HepG2 (cell line): ENCODE results near the gene SH3PXD2A. TPM values are rescaled to one million over a fixed set of nuclear protein-coding genes. Genes with fewer than 3 reads are reported as not detected.
A peak's percentile ranks its signal among the peaks of the same experiment; 100 is the strongest.

ENCODE experiments used
- CREB1 ChIP-seq, 2 experiments: fragments of 450-650 bp in 1 of 2; IDR thresholded peaks; 2 replicates each; pipeline ENCODE4 v1.6.1; 2016 to 2017; ENCODE audit warnings: control low read depth in 1 of 2, mild to moderate bottlenecking in 1 of 2, missing compliant biosample characterization in 1 of 2, missing genetic modification characterization in 1 of 2
- CREBL2 ChIP-seq: sonication (generic); formaldehyde crosslinking; IDR thresholded peaks from 2 replicates; pipeline ENCODE4 v1.8.1; 2023; ENCODE audit warnings: missing genetic modification reagents, mild to moderate bottlenecking, borderline replicate concordance
- FOXP1 ChIP-seq, 2 experiments: fragments of 450-650 bp in 1 of 2; IDR thresholded peaks; 2 replicates each; pipeline ENCODE4 v1.6.1; 2017 to 2018; ENCODE audit warnings: antibody characterized with exemption in 1 of 2
- GABPA ChIP-seq, 2 experiments: IDR thresholded peaks; 2 replicates each; pipeline ENCODE4 v1.6.1; 2011 to 2016; ENCODE audit warnings: low read depth in 2 of 2, low read length in 1 of 2, missing biosample characterization in 1 of 2, missing genetic modification characterization in 1 of 2
- KDM6A ChIP-seq: IDR thresholded peaks from 2 replicates; pipeline ENCODE4 v1.6.1; 2016; ENCODE audit warnings: low read depth
- MAFF ChIP-seq: IDR thresholded peaks from 2 replicates; pipeline ENCODE4 v1.6.1; 2011; ENCODE audit warnings: low read depth, low read length, improper control_type of control experiment
- MATR3 ChIP-seq: sonication (generic); formaldehyde crosslinking; IDR thresholded peaks from 2 replicates; pipeline ENCODE4 v1.4.0; 2020; ENCODE audit warnings: missing genetic modification reagents
- MED13 ChIP-seq: sonication (generic); formaldehyde crosslinking; IDR thresholded peaks from 2 replicates; pipeline ENCODE4 v1.5.0; 2020; ENCODE audit warnings: missing genetic modification reagents
- MYNN ChIP-seq: sonication (generic); formaldehyde crosslinking; IDR thresholded peaks from 2 replicates; pipeline ENCODE4 v1.4.0; 2020; ENCODE audit warnings: mild to moderate bottlenecking, low read depth, missing genetic modification reagents
- NFYB ChIP-seq: sonication (generic); formaldehyde crosslinking; IDR thresholded peaks from 2 replicates; pipeline ENCODE4 v1.4.0; 2020; ENCODE audit warnings: missing genetic modification reagents
- NR0B2 ChIP-seq: sonication (generic); formaldehyde crosslinking; IDR thresholded peaks from 2 replicates; pipeline ENCODE4 v1.4.0; 2020; ENCODE audit warnings: mild to moderate bottlenecking, missing genetic modification reagents
- ONECUT2 ChIP-seq: sonication (generic); formaldehyde crosslinking; IDR thresholded peaks from 2 replicates; pipeline ENCODE4 v1.4.0; 2020; ENCODE audit warnings: missing genetic modification reagents
- PHF21A ChIP-seq: sonication (generic); formaldehyde crosslinking; IDR thresholded peaks from 2 replicates; pipeline ENCODE4 v1.5.0; 2020; ENCODE audit warnings: mild to moderate bottlenecking, missing genetic modification reagents
- RBFOX2 ChIP-seq: fragments of 200-400 bp; formaldehyde crosslinking; IDR thresholded peaks from 2 replicates; pipeline ENCODE4 v1.6.1; 2017; ENCODE audit warnings: low read depth, mild to moderate bottlenecking, low read length
- THAP11 ChIP-seq: IDR thresholded peaks from 2 replicates; pipeline ENCODE4 v1.6.1; 2016; ENCODE audit warnings: missing biosample characterization, missing genetic modification reagents
- THAP9 ChIP-seq: sonication (generic); formaldehyde crosslinking; IDR thresholded peaks from 2 replicates; pipeline ENCODE4; 2020; ENCODE audit warnings: missing genetic modification reagents, mild to moderate bottlenecking, borderline replicate concordance
- ZMYM4 ChIP-seq: sonication (generic); formaldehyde crosslinking; IDR thresholded peaks from 2 replicates; pipeline ENCODE4 v1.8.1; 2023; ENCODE audit warnings: mild to moderate bottlenecking, missing genetic modification reagents
- ZNF180 ChIP-seq: sonication (generic); formaldehyde crosslinking; IDR thresholded peaks from 2 replicates; pipeline ENCODE4 v1.4.0; 2020; ENCODE audit warnings: low read depth, missing genetic modification reagents, borderline replicate concordance
- ZNF331 ChIP-seq: sonication (generic); formaldehyde crosslinking; IDR thresholded peaks from 2 replicates; pipeline ENCODE4 v1.4.0; 2020; ENCODE audit warnings: missing genetic modification reagents
- ZNF430 ChIP-seq: sonication (generic); formaldehyde crosslinking; IDR thresholded peaks from 2 replicates; pipeline ENCODE4 v1.9.0; 2021; ENCODE audit warnings: mild to moderate bottlenecking, missing genetic modification reagents
- ZNF589 ChIP-seq: sonication (generic); formaldehyde crosslinking; conservative IDR thresholded peaks from 2 replicates; pipeline ENCODE4 v1.8.0; 2022; ENCODE audit warnings: mild to moderate bottlenecking, moderate library complexity, missing genetic modification reagents
- polyA plus RNA-seq, 8 experiments: library from polyadenylated mRNA; depleted of rRNA in 3 of 8; stranded (reverse) in 7 of 8; unstranded in 1 of 8; fragments of >200 nt; fragmentation: Illumina TruSeq in 4 of 8; extraction: Trizol in 4 of 8; gene quantifications; 2 replicates each; pipeline versions ENCODE4 v1.2.1 to v1.2.3, GENCODE V29; 2011 to 2016; ENCODE audit warnings: low read depth in 4 of 8, missing spikeins in 1 of 8, mixed read lengths in 1 of 8; ENCODE audit not compliant: insufficient read depth in 1 of 8
- total RNA-seq, 5 experiments: library from RNA; depleted of rRNA; stranded (reverse); fragments of >200 nt; fragmentation: Illumina TruSeq; extraction: Trizol; gene quantifications; 2 replicates each; pipeline ENCODE4 v1.2.3, GENCODE V29; 2016; ENCODE audit warnings: low read depth in 1 of 5
- TF ChIP-seq, protein P1 (sequence below): sonication (generic); formaldehyde crosslinking; IDR thresholded peaks from 2 replicates; pipeline ENCODE4 v1.4.0; 2020; ENCODE audit warnings: missing genetic modification reagents
- TF ChIP-seq, protein P2 (sequence below): sonication (generic); formaldehyde crosslinking; IDR thresholded peaks from 2 replicates; pipeline ENCODE4 v1.4.0; 2020; ENCODE audit warnings: low read depth, mild to moderate bottlenecking, missing genetic modification reagents

The SH3PXD2A gene
- total and polyA plus RNA-seq, 2 of the 13 experiments (the other 11 are each of a cell fraction or from before 2014, with no cell fraction given) = 11.1 to 11.3 TPM

GRCh38 chr10:103660364-103661197, 194.8 kb downstream of the SH3PXD2A start (continued):
- TF ChIP-seq CREB1 (IDR thresholded peaks at IDR 0.05) = no peak
- no peak for TF ChIP-seq CREB1 (CRISPR knock-in tag; IDR thresholded peaks at IDR 0.05)
- TF ChIP-seq PHF21A (CRISPR knock-in tag) = 0 out of 2 replicates have a peak, but pooled peaks have one; percentile 49
- TF ChIP-seq GABPA (IDR thresholded peaks at IDR 0.05; ENCODE audit: low read depth, low read length) = no peak
- TF ChIP-seq GABPA (CRISPR knock-in tag; IDR thresholded peaks at IDR 0.05; ENCODE audit: low read depth) = no peak
- peak; percentile 82; the same call in 1 of the 2 replicates for TF ChIP-seq ZNF430 (CRISPR knock-in tag)
- peak; percentile 50; the same call in 1 of the 2 replicates for TF ChIP-seq ZNF331 (CRISPR knock-in tag)
- TF ChIP-seq NR0B2 (CRISPR knock-in tag) = no peak
- 0 out of 2 replicates have a peak, but pooled peaks have one; percentile 46 for TF ChIP-seq ZNF589 (CRISPR knock-in tag)
- TF ChIP-seq, protein P1, sequence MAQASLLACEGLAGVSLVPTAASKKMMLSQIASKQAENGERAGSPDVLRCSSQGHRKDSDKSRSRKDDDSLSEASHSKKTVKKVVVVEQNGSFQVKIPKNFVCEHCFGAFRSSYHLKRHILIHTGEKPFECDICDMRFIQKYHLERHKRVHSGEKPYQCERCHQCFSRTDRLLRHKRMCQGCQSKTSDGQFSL (CRISPR knock-in tag) = peak; percentile 61; the same call in 1 of the 2 replicates
- peak; percentile 75 for TF ChIP-seq RBFOX2
- TF ChIP-seq MAFF = no peak
- TF ChIP-seq CREBL2 (CRISPR knock-in tag) = no peak
- TF ChIP-seq ZNF180 (CRISPR knock-in tag) = peak; percentile 76; the same call in 1 of the 2 replicates
- no peak for TF ChIP-seq ONECUT2 (CRISPR knock-in tag)
- TF ChIP-seq ZMYM4 (CRISPR knock-in tag) = peak; percentile 82
- peak; percentile 21; the same call in 1 of the 2 replicates for TF ChIP-seq THAP9 (CRISPR knock-in tag)
- no peak for TF ChIP-seq KDM6A
- TF ChIP-seq FOXP1 (IDR thresholded peaks at IDR 0.05) = no peak
- TF ChIP-seq FOXP1 (CRISPR knock-in tag; IDR thresholded peaks at IDR 0.05) = no peak
- TF ChIP-seq THAP11 (CRISPR knock-in tag) = peak; percentile 76
- TF ChIP-seq NFYB = no peak
- no peak for TF ChIP-seq MYNN (CRISPR knock-in tag)
- no peak for TF ChIP-seq MATR3 (CRISPR knock-in tag)
- TF ChIP-seq MED13 (CRISPR knock-in tag) = no peak; the same call in 1 of the 2 replicates
- TF ChIP-seq, protein P2, sequence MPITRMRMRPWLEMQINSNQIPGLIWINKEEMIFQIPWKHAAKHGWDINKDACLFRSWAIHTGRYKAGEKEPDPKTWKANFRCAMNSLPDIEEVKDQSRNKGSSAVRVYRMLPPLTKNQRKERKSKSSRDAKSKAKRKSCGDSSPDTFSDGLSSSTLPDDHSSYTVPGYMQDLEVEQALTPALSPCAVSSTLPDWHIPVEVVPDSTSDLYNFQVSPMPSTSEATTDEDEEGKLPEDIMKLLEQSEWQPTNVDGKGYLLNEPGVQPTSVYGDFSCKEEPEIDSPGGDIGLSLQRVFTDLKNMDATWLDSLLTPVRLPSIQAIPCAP (CRISPR knock-in tag) = no peak
